ENCODE results near the gene LRRC75B. TPM values are rescaled to one million over a fixed set of nuclear protein-coding genes. Genes with fewer than 3 reads are reported as not detected.
A peak's percentile ranks its signal among the peaks of the same experiment; 100 is the strongest.

LRRC75B gene
- total and polyA plus RNA-seq, 2 of the 13 experiments (the other 11 are each of a cell fraction or from before 2014, with no cell fraction given) = 11.8 to 34.8 TPM

DNA sequence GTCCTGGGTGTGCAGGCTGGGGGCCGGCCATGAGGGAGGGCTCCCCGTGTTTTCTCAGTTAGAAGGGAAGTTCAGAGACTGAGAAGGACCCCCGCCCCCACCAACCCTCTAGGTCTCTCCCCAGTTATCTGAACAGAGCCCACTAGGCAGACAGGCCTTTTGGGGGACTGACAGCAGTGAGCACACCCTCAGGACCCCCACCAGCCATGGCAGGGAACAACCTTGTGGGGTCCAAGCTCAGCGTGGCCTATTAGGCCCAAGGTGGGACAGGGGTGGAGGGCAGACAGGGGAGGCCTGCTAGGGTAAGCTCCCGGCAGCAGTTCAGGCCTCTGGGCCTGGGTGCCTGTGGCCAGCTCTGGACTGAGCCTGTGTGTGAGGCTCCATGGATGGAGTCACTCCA lies 5.6 kb downstream of the LRRC75B start:
- Histone ChIP-seq H3K27me3 (ENCODE audit: control insufficient read depth in 1 of 2, insufficient read depth in 2 of 2, low read length in 2 of 2) (no peaks in the 10 kb centered on the region; a peak in 1 of 5 replicates), H4K20me1 (ENCODE audit: insufficient read depth, low read length) (no peaks in the 10 kb centered on the region), H2AFZ (ENCODE audit: low read length) (no peak overlapping the region), H3K9ac (ENCODE audit: insufficient read depth, low read depth, low read length) (no peak overlapping the region), H3K79me2 (ENCODE audit: insufficient read depth, low read length) (peaks cover 8% of the 10 kb centered on the region), H3K4me3 (replicated peaks in 1 of 3; ENCODE audit: insufficient read depth in 1 of 3, low read depth in 2 of 3, low read length in 3 of 3) (no peak overlapping the region), H3K9me3 (ENCODE audit: low read length) (no peaks in the 10 kb centered on the region), H3K36me3 (replicated peaks in 1 of 2; ENCODE audit: control insufficient read depth in 1 of 2, insufficient read depth in 2 of 2, low read length in 2 of 2) (peaks cover 8 to 19% of the 10 kb centered on the region in 2 experiments; a peak in 4 of 5 replicates), H3K4me1 (ENCODE audit: insufficient read depth, low read length) (peaks cover 86% of the 10 kb centered on the region), H3K27ac (ENCODE audit: extremely low read length, insufficient read depth, low read length) (no peak overlapping the region), H3K4me2 (ENCODE audit: low read depth, low read length) (no peak overlapping the region)
- DNase-seq (ENCODE audit: low spot score) (no peak), ATAC-seq (no peak), FAIRE-seq (no peak)
- in situ Hi-C loops (cut with HindIII; ENCODE audit: extremely low pct_ligation_motif_present, low pct_unique_long_range_greater_than_20kb) (no loop called here), intact Hi-C loops (cut with micrococcal nuclease; ENCODE audit: unreplicated experiment) (no loop called here)
- ChIA-PET POLR2A (interaction anchor here (2.7 to 2.8 kb wide), 2 partner anchors 8 to 37 kb away, joined by 10 to 17 read pairs; no protein-coding TSS in a partner anchor), CTCF (ENCODE audit: low intra/inter-chr PET ratio, low total read pairs) (no interaction called here)
- 97% methylated on average over 4 of the region's 5 CpGs for WGBS (ENCODE audit: low lambda C conversion rate)
- no peak for TF ChIP-seq FOXA1 (IDR thresholded peaks at IDR 0.05)
- no peak for TF ChIP-seq FOXA1 (CRISPR knock-in tag; IDR thresholded peaks at IDR 0.05)
- no peak for TF ChIP-seq HHEX (CRISPR knock-in tag; IDR thresholded peaks at IDR 0.05)
- TF ChIP-seq NAIF1 (CRISPR knock-in tag; IDR thresholded peaks at IDR 0.05; ENCODE audit: borderline replicate concordance) = no peak
- no peak for TF ChIP-seq DR1 (CRISPR knock-in tag; IDR thresholded peaks at IDR 0.05)
- TF ChIP-seq CBX2 (IDR thresholded peaks at IDR 0.05; ENCODE audit: low read depth, low read length) = no peak
- TF ChIP-seq CBX2 (CRISPR knock-in tag; IDR thresholded peaks at IDR 0.05; ENCODE audit: low read depth) = no peak
- no TSS peak for BruUV-seq (replicated peaks)

DNA sequence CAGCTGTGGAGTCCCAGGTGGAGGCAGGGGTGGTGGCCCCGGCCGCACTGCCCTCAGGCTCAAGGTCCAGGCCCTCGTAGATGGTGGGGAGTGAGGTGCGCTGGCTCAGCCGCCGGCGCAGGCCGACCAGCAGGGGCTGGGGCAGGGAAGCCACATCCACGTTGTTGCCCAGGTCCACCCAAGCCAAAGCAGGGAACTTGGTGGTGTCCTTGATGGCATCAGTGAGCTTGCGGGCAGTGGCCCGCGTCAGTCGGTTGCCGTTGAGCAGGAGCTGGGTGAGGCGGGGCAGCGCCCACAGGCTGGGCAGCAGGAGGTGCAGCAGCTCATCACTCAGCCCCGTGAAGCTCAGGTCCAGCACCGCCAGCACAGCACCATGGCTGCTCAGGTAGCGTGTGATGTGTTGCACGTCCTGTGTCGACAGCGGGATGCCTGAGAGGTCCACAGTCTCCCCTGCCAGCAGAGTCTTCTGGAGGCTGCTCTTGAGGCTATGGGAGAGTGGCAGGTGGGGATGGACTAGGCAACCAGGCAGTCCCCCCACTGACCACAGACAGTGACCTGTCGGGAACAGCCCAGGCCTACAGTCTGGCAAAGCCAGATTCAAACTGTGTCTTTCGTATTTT lies 6.8 kb downstream of the LRRC75B start:
- Histone ChIP-seq H3K9me3 (ENCODE audit: low read length) (no peaks in the 10 kb centered on the region), H3K4me3 (replicated peaks in 1 of 3; ENCODE audit: insufficient read depth in 1 of 3, low read depth in 2 of 3, low read length in 3 of 3) (no peak overlapping the region), H3K79me2 (ENCODE audit: insufficient read depth, low read length) (no peaks in the 10 kb centered on the region), H3K4me1 (ENCODE audit: insufficient read depth, low read length) (peaks cover 85% of the 10 kb centered on the region), H3K27ac (ENCODE audit: extremely low read length, insufficient read depth, low read length) (no peak overlapping the region), H3K4me2 (ENCODE audit: low read depth, low read length) (no peak overlapping the region), H4K20me1 (ENCODE audit: insufficient read depth, low read length) (no peaks in the 10 kb centered on the region), H3K9ac (ENCODE audit: insufficient read depth, low read depth, low read length) (no peak overlapping the region), H3K36me3 (replicated peaks in 1 of 2; ENCODE audit: control insufficient read depth in 1 of 2, insufficient read depth in 2 of 2, low read length in 2 of 2) (peaks cover 8 to 19% of the 10 kb centered on the region in 2 experiments; a peak in 4 of 5 replicates), H3K27me3 (ENCODE audit: control insufficient read depth in 1 of 2, insufficient read depth in 2 of 2, low read length in 2 of 2) (no peaks in the 10 kb centered on the region), H2AFZ (ENCODE audit: low read length) (no peak overlapping the region)
- no peak for DNase-seq (ENCODE audit: low spot score)
- ChIA-PET CTCF (ENCODE audit: low intra/inter-chr PET ratio, low total read pairs) (no interaction called here), POLR2A (interaction anchor here (1.5 to 4.1 kb wide), 2 partner anchors 17 to 34 kb away, joined by 4 to 80 read pairs; partner anchors contain the start of genes GGT1, GUCD1 and SNRPD3)
- in situ Hi-C loops (cut with HindIII; ENCODE audit: extremely low pct_ligation_motif_present, low pct_unique_long_range_greater_than_20kb) = no loop called here
- BruUV-seq (replicated peaks) = no TSS peak
- ATAC-seq = no peak
- intact Hi-C loops (cut with micrococcal nuclease; ENCODE audit: unreplicated experiment) = no loop called here
- FAIRE-seq = no peak
- 100% methylated on average over 2 of the region's 24 CpGs for WGBS (ENCODE audit: low lambda C conversion rate)
- TF ChIP-seq, protein P1, sequence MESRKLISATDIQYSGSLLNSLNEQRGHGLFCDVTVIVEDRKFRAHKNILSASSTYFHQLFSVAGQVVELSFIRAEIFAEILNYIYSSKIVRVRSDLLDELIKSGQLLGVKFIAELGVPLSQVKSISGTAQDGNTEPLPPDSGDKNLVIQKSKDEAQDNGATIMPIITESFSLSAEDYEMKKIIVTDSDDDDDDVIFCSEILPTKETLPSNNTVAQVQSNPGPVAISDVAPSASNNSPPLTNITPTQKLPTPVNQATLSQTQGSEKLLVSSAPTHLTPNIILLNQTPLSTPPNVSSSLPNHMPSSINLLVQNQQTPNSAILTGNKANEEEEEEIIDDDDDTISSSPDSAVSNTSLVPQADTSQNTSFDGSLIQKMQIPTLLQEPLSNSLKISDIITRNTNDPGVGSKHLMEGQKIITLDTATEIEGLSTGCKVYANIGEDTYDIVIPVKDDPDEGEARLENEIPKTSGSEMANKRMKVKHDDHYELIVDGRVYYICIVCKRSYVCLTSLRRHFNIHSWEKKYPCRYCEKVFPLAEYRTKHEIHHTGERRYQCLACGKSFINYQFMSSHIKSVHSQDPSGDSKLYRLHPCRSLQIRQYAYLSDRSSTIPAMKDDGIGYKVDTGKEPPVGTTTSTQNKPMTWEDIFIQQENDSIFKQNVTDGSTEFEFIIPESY (CRISPR knock-in tag; IDR thresholded peaks at IDR 0.05) = peak; percentile 55; the same call in 1 of the 2 replicates
- TF ChIP-seq NR2F1 (CRISPR knock-in tag; IDR thresholded peaks at IDR 0.05) = no peak
- TF ChIP-seq JUN (CRISPR knock-in tag; IDR thresholded peaks at IDR 0.05) = no peak
- TF ChIP-seq ZNF331 (CRISPR knock-in tag; IDR thresholded peaks at IDR 0.05) = no peak
- no peak for TF ChIP-seq MAFG (CRISPR knock-in tag; IDR thresholded peaks at IDR 0.05)
- no peak for TF ChIP-seq MED8 (CRISPR knock-in tag; IDR thresholded peaks at IDR 0.05; ENCODE audit: insufficient replicate concordance)
- peak; percentile 87 for TF ChIP-seq ZBTB38 (CRISPR knock-in tag; IDR thresholded peaks at IDR 0.05)
- TF ChIP-seq, protein P2, sequence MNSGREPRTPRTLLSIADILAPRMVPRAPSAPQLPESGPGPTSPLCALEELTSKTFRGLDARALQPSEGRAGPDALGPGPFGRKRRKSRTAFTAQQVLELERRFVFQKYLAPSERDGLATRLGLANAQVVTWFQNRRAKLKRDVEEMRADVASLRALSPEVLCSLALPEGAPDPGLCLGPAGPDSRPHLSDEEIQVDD (CRISPR knock-in tag; IDR thresholded peaks at IDR 0.05; ENCODE audit: borderline replicate concordance) = no peak
- no peak for TF ChIP-seq ZNF10 (CRISPR knock-in tag; IDR thresholded peaks at IDR 0.05; ENCODE audit: borderline replicate concordance, low read depth)
- no peak for TF ChIP-seq AKAP8 (CRISPR knock-in tag; IDR thresholded peaks at IDR 0.05)
- TF ChIP-seq RBFOX2 (IDR thresholded peaks at IDR 0.05; ENCODE audit: low read depth, low read length) = peak; percentile 66; the same call in 1 of the 2 replicates
- no peak for TF ChIP-seq DNMT1 (CRISPR knock-in tag; IDR thresholded peaks at IDR 0.05)

Measured in HepG2 (cell line).